ENCODE data around the gene SNCG.

Gene SNCG

GRCh38 chr10:86958116-86958900, at the start of gene SNCG:
Gene SNCG, plus strand, starts transcription at chr10:86958599. Its CDS starts 99 bp downstream, at chr10:86958698.
- TF ChIP-seq TEAD4 (IDR thresholded peaks at IDR 0.05), result no peak
- no peak for TF ChIP-seq CEBPB (IDR thresholded peaks at IDR 0.05)
- TF ChIP-seq FOXM1 (IDR thresholded peaks at IDR 0.05; ENCODE audit: borderline replicate concordance, low read depth), result no peak
- TF ChIP-seq USF1 (IDR thresholded peaks at IDR 0.05), result no peak
- TF ChIP-seq NFIC (IDR thresholded peaks at IDR 0.05), result no peak; the same call in 1 of the 2 replicates
- TF ChIP-seq CREB1 (IDR thresholded peaks at IDR 0.05; ENCODE audit: low read depth), result no peak
- no peak for TF ChIP-seq EGR1 (IDR thresholded peaks at IDR 0.05)
- no peak for TF ChIP-seq ZBTB7A (IDR thresholded peaks at IDR 0.05; ENCODE audit: low read depth)
- no peak for TF ChIP-seq MAX (IDR thresholded peaks at IDR 0.05)

- TF ChIP-seq USF1 (IDR thresholded peaks at IDR 0.05), result no peak
- no peak for TF ChIP-seq TCF12 (IDR thresholded peaks at IDR 0.05; ENCODE audit: low read depth)
- no peak for TF ChIP-seq NFIC (IDR thresholded peaks at IDR 0.05)
- TF ChIP-seq EGR1 (IDR thresholded peaks at IDR 0.05), result no peak
- no peak for TF ChIP-seq TAF1 (IDR thresholded peaks at IDR 0.05; ENCODE audit: low read depth)
- TF ChIP-seq CREB1 (IDR thresholded peaks at IDR 0.05; ENCODE audit: low read depth), result no peak
- no peak for TF ChIP-seq EP300 (IDR thresholded peaks at IDR 0.05; ENCODE audit: borderline replicate concordance)
- no peak for TF ChIP-seq ZBTB7A (IDR thresholded peaks at IDR 0.05; ENCODE audit: low read depth)
- TF ChIP-seq TEAD4 (IDR thresholded peaks at IDR 0.05), result no peak
- no peak for TF ChIP-seq FOXM1 (IDR thresholded peaks at IDR 0.05; ENCODE audit: borderline replicate concordance, low read depth)
- no peak for TF ChIP-seq REST (IDR thresholded peaks at IDR 0.05; ENCODE audit: low read depth)
- TF ChIP-seq RAD21 (IDR thresholded peaks at IDR 0.05; ENCODE audit: low read depth), result no peak
- no peak for TF ChIP-seq CEBPB (IDR thresholded peaks at IDR 0.05)
- no peak for TF ChIP-seq YY1 (IDR thresholded peaks at IDR 0.05; ENCODE audit: low read depth)
- TF ChIP-seq MAX (IDR thresholded peaks at IDR 0.05), result no peak
Measured at GRCh38 chr10:86914734-86915133, 43.7 kb upstream of the SNCG start.

- no peak for TF ChIP-seq TCF12 (IDR thresholded peaks at IDR 0.05; ENCODE audit: low read depth)
- no peak for TF ChIP-seq ZBTB7A (IDR thresholded peaks at IDR 0.05; ENCODE audit: low read depth)
- no peak for TF ChIP-seq USF1 (IDR thresholded peaks at IDR 0.05)
- no peak for TF ChIP-seq CEBPB (IDR thresholded peaks at IDR 0.05)
- TF ChIP-seq TAF1 (IDR thresholded peaks at IDR 0.05; ENCODE audit: low read depth), result no peak
- TF ChIP-seq EP300 (IDR thresholded peaks at IDR 0.05; ENCODE audit: borderline replicate concordance), result no peak
- TF ChIP-seq EGR1 (IDR thresholded peaks at IDR 0.05), result no peak
- TF ChIP-seq MAX (IDR thresholded peaks at IDR 0.05), result no peak
Measured at GRCh38 chr10:86918022-86918471, 40.4 kb upstream of the SNCG start.

- TF ChIP-seq TEAD4 (IDR thresholded peaks at IDR 0.05), result no peak
- TF ChIP-seq YY1 (IDR thresholded peaks at IDR 0.05; ENCODE audit: low read depth), result no peak
- no peak for TF ChIP-seq CREB1 (IDR thresholded peaks at IDR 0.05; ENCODE audit: low read depth)
- TF ChIP-seq TCF12 (IDR thresholded peaks at IDR 0.05; ENCODE audit: low read depth), result no peak
- TF ChIP-seq REST (IDR thresholded peaks at IDR 0.05; ENCODE audit: low read depth), result no peak
- no peak for TF ChIP-seq EGR1 (IDR thresholded peaks at IDR 0.05)
- TF ChIP-seq MAX (IDR thresholded peaks at IDR 0.05), result no peak
- TF ChIP-seq CEBPB (IDR thresholded peaks at IDR 0.05), result no peak
- no peak for TF ChIP-seq TAF1 (IDR thresholded peaks at IDR 0.05; ENCODE audit: low read depth)
- no peak for TF ChIP-seq NFIC (IDR thresholded peaks at IDR 0.05)
- TF ChIP-seq USF1 (IDR thresholded peaks at IDR 0.05), result no peak
- no peak for TF ChIP-seq RAD21 (IDR thresholded peaks at IDR 0.05; ENCODE audit: low read depth)
- no peak for TF ChIP-seq ZBTB7A (IDR thresholded peaks at IDR 0.05; ENCODE audit: low read depth)
- no peak for TF ChIP-seq FOXM1 (IDR thresholded peaks at IDR 0.05; ENCODE audit: borderline replicate concordance, low read depth)
- TF ChIP-seq EP300 (IDR thresholded peaks at IDR 0.05; ENCODE audit: borderline replicate concordance), result no peak
Measured at GRCh38 chr10:86922553-86922961, 35.8 kb upstream of the SNCG start.

Measured in Ishikawa (cell line).